PC-9 (cell line): ENCODE results near the gene FBP1.

Experiments used
- EZH2 ChIP-seq: fragments of 200-600 bp; sonication (generic); IDR thresholded peaks from 2 replicates; pipeline ENCODE4 v1.8.0; 2017; ENCODE audit warnings: antibody characterized with exemption, low read depth
- TF ChIP-seq, protein P1 (sequence below): fragments of 200-600 bp; sonication (generic); conservative IDR thresholded peaks from 2 replicates; pipeline ENCODE4 v1.6.1; 2017; ENCODE audit warnings: mixed run types, antibody characterized with exemption, mild to moderate bottlenecking, moderate library complexity

- TF ChIP-seq, protein P1, sequence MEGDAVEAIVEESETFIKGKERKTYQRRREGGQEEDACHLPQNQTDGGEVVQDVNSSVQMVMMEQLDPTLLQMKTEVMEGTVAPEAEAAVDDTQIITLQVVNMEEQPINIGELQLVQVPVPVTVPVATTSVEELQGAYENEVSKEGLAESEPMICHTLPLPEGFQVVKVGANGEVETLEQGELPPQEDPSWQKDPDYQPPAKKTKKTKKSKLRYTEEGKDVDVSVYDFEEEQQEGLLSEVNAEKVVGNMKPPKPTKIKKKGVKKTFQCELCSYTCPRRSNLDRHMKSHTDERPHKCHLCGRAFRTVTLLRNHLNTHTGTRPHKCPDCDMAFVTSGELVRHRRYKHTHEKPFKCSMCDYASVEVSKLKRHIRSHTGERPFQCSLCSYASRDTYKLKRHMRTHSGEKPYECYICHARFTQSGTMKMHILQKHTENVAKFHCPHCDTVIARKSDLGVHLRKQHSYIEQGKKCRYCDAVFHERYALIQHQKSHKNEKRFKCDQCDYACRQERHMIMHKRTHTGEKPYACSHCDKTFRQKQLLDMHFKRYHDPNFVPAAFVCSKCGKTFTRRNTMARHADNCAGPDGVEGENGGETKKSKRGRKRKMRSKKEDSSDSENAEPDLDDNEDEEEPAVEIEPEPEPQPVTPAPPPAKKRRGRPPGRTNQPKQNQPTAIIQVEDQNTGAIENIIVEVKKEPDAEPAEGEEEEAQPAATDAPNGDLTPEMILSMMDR, result no peak
- TF ChIP-seq EZH2, result no peak
Measured at GRCh38 chr9:94657021-94657725, 17.9 kb upstream of the FBP1 start.
